Stomach (tissue), 9 donors: Measurements from ENCODE around the gene MUC6. TPM values are rescaled to one million over a fixed set of nuclear protein-coding genes. Genes with fewer than 3 reads are reported as not detected.
A peak's percentile ranks its signal among the peaks of the same experiment; 100 is the strongest.

Experiments
- DNase-seq, 2 donors: peaks; one replicate each; pipeline versions ENCODE4 v3.0.0 to v3.0.0-alpha.2; 2013 to 2019
- H3K27ac ChIP-seq, 5 donors: fragments of 200-600 bp in 4 of 5; sonication (generic) in 4 of 5; one replicate each; pipeline ENCODE4 v1.5.1; 2013 to 2019; ENCODE audit warnings: mild to moderate bottlenecking in 1 of 5, moderate library complexity in 1 of 5
- H3K27me3 ChIP-seq, 3 donors: fragments of 200-600 bp; sonication (generic); one replicate each; pipeline ENCODE4 v1.5.1; 2017 to 2019; ENCODE audit warnings: mixed run types in 1 of 3
- H3K36me3 ChIP-seq, 4 donors: fragments of 200-600 bp; sonication (generic); 1 replicate in 3 of 4; 2 replicates in 1 of 4; pipeline ENCODE4 v1.5.1; 2016 to 2019
- H3K4me1 ChIP-seq, 4 donors: fragments of 200-600 bp; sonication (generic); one replicate each; pipeline ENCODE4 v1.5.1; 2016 to 2019
- H3K4me3 ChIP-seq, 4 donors: fragments of 200-600 bp; sonication (generic) in 3 of 4; one replicate each; pipeline ENCODE4 v1.5.1; 2016 to 2019; ENCODE audit warnings: mild to moderate bottlenecking in 1 of 4
- H3K9me3 ChIP-seq, 4 donors: fragments of 200-600 bp; sonication (generic); one replicate each; pipeline ENCODE4 v1.5.1; 2016 to 2019
- EP300 ChIP-seq: sonication (generic); formaldehyde crosslinking; IDR thresholded peaks from one replicate; pipeline ENCODE4 v1.6.1; 2017; ENCODE audit warnings: antibody characterized with exemption
- POLR2A ChIP-seq, 4 donors: fragments of 450-650 bp; IDR thresholded peaks; one replicate each; pipeline ENCODE4 v1.6.1; 2016; ENCODE audit warnings: antibody characterized with exemption in 4 of 4, control low read depth in 2 of 4, mild to moderate bottlenecking in 1 of 4, moderate library complexity in 1 of 4
- POLR2AphosphoS5 ChIP-seq, 3 donors: sonication (generic); formaldehyde crosslinking; IDR thresholded peaks; one replicate each; pipeline ENCODE4 v1.6.1; 2016; ENCODE audit warnings: antibody characterized with exemption in 3 of 3
- WGBS, 5 donors: extraction: QIAGEN DNeasy Blood & Tissue Kit in 3 of 5; methylation state at CpG; one replicate each; pipeline versions ENCODE4 v1.1.5 to v1.1.7; 2013 to 2018; 5-methylcytosine and 5-hydroxymethylcytosine counted together
- intact Hi-C: fragments of 100-400 bp; cut with DNase I; formaldehyde crosslinking; loops from one replicate; pipeline ENCODE4 v1.15.1; 2023; ENCODE audit warnings: low total_unique reads
- polyA plus RNA-seq, 3 donors: library from polyadenylated mRNA; stranded (reverse); fragments of 200-250 nt; gene quantifications; one replicate each; pipeline ENCODE4 v1.2.3, GENCODE V29; 2013
- total RNA-seq, 5 donors: library from RNA; depleted of rRNA; stranded (reverse); fragments of >200 nt; gene quantifications; one replicate each; pipeline versions ENCODE4 v1.1.0 to v1.2.3, GENCODE V29; 2014 to 2016
- TF ChIP-seq, protein P1 (sequence below), 7 experiments: fragments of 450-650 bp in 4 of 7; fragments of 200-600 bp in 3 of 7; sonication (generic) in 3 of 7; IDR thresholded peaks; one replicate each; pipeline ENCODE4 v1.5.1; 2016 to 2019; ENCODE audit warnings: antibody characterized with exemption in 7 of 7, control low read depth in 2 of 7, mild to moderate bottlenecking in 1 of 7
- donor health status: healthy with polysubstance abuse.
- donor health status: Bipolar disorder and iron deficiency.
- donor health status: healthy.

The MUC6 gene
- total and polyA plus RNA-seq, 8 donors = 0.29 to 215 (median 108) TPM

DNA sequence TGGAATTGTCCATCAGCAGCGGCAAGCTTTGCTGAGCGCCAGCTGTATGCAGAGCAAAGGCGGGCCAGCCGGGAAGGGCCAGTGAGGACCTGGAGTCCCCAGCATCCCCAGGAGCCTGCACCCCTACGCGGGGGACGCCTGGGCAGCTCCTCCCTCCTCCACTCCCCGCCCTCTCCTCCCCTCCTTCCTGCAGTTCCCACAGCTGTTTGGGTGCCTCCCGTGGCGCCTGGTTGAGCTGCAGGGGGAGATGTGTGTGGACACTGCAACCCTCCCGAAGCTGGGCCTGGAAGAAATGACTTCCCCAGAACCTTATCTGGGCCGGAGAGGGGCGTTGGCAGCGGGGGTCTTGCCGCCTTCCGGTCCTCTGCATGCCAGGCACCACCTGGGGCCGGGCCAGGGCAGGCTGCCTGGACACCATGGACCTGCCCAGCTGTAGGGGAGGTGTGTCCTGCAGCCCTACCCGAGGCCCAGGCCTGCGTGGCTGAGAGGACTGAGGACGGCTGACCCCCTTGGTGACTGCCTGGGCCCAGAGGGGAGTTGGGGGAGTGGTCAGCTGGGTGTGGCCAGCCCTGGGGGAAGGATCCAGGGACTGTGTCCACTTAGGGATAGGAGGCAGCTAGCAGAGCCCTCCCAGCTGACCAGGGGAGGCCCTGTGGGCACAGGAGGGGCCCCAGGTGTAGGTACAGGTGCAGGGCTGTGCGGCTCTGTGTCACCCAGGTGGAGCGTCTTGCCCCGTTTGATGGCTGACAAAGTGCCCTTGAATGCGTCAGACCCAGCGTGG, 16.8 kb upstream of the MUC6 start:
- intact Hi-C loops = loop anchor here (5.0 kb wide), 1 partner anchor 206 kb away; no protein-coding TSS in a partner anchor
- DNase-seq = peak in 1 of 2 donors; percentile 53

DNA sequence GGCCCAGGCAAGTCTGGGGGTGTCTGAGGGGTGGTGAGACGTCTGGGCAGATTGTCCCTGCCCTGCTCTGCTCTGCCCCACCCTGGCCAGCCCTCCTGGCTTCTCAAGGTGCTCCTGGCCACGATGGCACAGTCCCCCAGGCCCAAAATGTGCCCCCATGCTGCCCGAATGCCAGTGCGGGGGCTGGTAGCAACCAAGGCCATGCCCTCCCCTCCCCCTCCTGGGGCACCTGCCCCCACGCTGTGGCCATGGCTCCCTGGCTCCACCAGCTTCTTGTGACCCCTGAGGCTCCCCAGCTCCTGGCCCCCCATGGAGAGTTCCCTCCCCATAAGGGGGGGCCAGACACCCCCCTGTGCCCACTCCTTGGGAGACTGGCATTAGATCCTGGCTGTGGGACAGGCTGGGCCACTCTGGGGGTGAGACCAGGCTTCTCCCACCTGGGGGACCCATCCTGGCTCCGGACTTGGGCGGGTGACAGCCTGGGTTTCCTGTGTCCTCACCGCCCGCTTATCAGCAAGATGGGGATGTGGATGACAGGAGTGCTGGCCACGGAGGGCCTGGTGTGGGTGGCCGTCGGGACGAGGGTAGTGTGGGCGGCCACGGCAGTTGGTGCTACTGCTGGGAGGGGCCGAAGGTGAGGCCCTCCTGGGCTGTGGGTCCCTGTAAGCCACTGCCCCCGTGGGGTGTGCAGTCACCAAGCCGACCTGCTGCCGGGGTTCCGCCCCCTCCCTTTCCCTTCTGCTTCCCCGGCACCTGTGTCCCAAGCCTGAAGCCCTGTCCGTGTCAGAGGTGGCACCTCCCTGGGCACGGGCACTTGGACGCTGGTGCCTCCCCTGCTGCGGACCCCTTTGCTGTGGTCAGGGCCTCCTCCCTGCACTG, 15.9 kb upstream of the MUC6 start:
- TF ChIP-seq EP300 (no peak), POLR2A (IDR thresholded peaks at IDR 0.05) (no peak), POLR2AphosphoS5 (IDR thresholded peaks at IDR 0.05) (no peak)
- TF ChIP-seq, protein P1, sequence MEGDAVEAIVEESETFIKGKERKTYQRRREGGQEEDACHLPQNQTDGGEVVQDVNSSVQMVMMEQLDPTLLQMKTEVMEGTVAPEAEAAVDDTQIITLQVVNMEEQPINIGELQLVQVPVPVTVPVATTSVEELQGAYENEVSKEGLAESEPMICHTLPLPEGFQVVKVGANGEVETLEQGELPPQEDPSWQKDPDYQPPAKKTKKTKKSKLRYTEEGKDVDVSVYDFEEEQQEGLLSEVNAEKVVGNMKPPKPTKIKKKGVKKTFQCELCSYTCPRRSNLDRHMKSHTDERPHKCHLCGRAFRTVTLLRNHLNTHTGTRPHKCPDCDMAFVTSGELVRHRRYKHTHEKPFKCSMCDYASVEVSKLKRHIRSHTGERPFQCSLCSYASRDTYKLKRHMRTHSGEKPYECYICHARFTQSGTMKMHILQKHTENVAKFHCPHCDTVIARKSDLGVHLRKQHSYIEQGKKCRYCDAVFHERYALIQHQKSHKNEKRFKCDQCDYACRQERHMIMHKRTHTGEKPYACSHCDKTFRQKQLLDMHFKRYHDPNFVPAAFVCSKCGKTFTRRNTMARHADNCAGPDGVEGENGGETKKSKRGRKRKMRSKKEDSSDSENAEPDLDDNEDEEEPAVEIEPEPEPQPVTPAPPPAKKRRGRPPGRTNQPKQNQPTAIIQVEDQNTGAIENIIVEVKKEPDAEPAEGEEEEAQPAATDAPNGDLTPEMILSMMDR (IDR thresholded peaks at IDR 0.05) = no peak
- intact Hi-C loops = loop anchor here (5.0 kb wide), 1 partner anchor 205 kb away; no protein-coding TSS in a partner anchor
- peaks cover 3 to 44% (median 30%) of the 10 kb centered on the region in 4 donors for H3K4me1 ChIP-seq
- WGBS, 5 donors = 64 to 74% (median 74%) methylated on average over 18 to 25 of the region's 25 CpGs
- H3K27ac ChIP-seq = no peak overlapping the region
- H3K36me3 ChIP-seq = no peaks in the 10 kb centered on the region
- no peaks in the 10 kb centered on the region for H3K9me3 ChIP-seq
- peaks cover 0 to 99% (median 8%) of the 10 kb centered on the region in 3 donors for H3K27me3 ChIP-seq
- H3K4me3 ChIP-seq = no peak overlapping the region
- no peak for DNase-seq

More for the DNA sequence above, 16.8 kb upstream of the MUC6 start:
- peaks cover 3 to 44% (median 30%) of the 10 kb centered on the region in 4 donors for H3K4me1 ChIP-seq
- no peaks in the 10 kb centered on the region for H3K9me3 ChIP-seq
- H3K27ac ChIP-seq = peak overlapping the region in 1 of 5 donors; percentile 38
- H3K27me3 ChIP-seq = peaks cover 0 to 96% (median 8%) of the 10 kb centered on the region in 3 donors
- H3K36me3 ChIP-seq = no peaks in the 10 kb centered on the region
- TF ChIP-seq POLR2A (IDR thresholded peaks at IDR 0.05) (no peak), POLR2AphosphoS5 (IDR thresholded peaks at IDR 0.05) (no peak), EP300 (no peak)
- TF ChIP-seq, protein P1 (IDR thresholded peaks at IDR 0.05) = no peak
- H3K4me3 ChIP-seq = no peak overlapping the region
- WGBS, 5 donors = 32 to 58% (median 40%) methylated on average over 15 to 25 of the region's 25 CpGs

DNA sequence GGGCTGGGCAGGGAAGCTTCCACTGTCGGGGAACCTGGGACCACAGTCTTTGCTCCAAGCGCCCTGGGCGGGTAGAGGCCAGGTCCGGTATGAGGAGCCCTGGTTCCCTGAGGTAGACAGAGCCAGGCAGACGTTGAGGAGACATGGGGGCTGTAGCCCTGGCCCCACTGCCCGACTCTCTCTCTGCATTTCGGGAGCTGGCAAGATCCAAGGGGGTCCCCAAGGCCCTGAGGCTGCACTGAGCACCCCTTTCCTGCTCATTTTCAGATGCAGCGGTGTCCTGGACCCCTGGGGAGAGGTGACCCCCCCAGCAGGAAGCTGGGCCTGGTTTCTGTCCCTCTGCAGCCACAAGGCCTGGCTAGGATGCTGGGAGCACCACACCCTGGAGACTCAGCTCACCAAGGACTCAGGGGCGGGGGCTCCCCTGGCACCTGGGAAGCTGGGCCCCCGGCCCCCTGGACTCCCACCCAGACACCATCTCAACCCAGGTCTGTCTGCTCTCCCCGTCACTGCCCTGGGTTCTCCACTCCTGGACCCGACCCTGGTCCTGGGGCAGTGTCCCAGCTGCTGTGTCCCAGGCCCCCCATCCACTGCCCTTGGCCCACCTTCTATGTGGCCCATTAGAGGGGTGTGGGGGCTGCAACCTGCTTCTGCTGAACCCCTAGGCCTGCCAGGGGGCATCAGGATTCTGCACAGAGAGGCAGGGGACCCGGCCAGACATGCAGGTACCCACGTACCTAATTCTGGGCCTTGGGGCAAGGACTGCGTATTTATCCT, 15.0 kb upstream of the MUC6 start:
- H3K4me3 ChIP-seq = no peak overlapping the region
- intact Hi-C loops = loop anchor here (5.0 kb wide), 1 partner anchor 204 kb away; no protein-coding TSS in a partner anchor
- peaks cover 3 to 44% (median 30%) of the 10 kb centered on the region in 4 donors for H3K4me1 ChIP-seq
- TF ChIP-seq POLR2A (IDR thresholded peaks at IDR 0.05) (no peak), EP300 (no peak), POLR2AphosphoS5 (IDR thresholded peaks at IDR 0.05) (no peak)
- TF ChIP-seq, protein P1 (IDR thresholded peaks at IDR 0.05) = no peak
- no peaks in the 10 kb centered on the region for H3K9me3 ChIP-seq
- DNase-seq = no peak
- no peak overlapping the region for H3K27ac ChIP-seq
- 56 to 85% (median 71%) methylated on average over 4 to 15 of the region's 15 CpGs for WGBS, 5 donors
- H3K36me3 ChIP-seq = no peaks in the 10 kb centered on the region
- peaks cover 0 to 93% (median 8%) of the 10 kb centered on the region in 3 donors for H3K27me3 ChIP-seq
